HG03439 (cell line): ENCODE measurements around the gene DYRK4.

Source experiments
- ATAC-seq: cut with Tn5 transposase; IDR thresholded peaks from one replicate; pipeline ENCODE4 v1.9.1; 2021; ENCODE audit warnings: mild to moderate bottlenecking, moderate library complexity; ENCODE audit not compliant: unreplicated experiment

DYRK4 gene

DNA sequence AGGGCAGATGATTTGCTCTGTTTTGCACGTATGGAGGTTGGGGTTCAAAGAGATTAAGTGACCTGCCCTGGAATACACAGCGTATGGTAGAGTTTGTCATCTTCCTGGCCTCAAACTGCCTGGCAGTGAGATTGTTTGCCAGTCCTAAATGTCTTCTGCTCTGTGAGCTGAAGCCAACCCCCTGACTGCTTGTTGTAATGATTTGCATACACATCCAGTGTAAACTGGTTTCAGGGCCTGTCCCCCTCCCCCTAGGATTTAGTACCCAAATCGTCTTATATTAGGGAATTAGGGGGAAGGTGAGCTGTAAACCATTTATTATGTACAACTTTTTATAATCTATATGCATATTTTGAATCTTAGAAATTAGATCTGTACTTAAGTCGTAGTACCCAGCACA, 48.5 kb downstream of the DYRK4 start:
- ATAC-seq = no peak

DNA sequence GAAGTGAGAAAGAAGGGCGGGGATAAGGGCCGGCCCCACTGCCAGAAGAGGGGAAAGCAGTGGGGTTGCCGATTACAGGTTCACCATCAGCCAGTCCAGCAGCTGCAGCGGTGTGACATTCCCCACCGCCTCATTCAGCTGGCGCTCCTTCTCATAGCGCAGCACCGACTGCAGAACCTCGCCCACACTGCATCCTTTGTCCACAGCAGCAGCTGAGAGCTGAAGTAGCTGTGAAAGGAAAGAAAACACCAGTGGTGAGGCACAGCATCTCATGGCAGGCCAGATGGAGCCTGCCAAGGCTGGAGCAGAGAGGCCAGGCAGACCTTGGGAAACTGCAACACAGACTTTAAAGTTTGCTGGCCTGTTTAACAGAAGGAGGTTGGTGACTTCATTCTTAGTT, 53.7 kb downstream of the DYRK4 start:
- ATAC-seq = no peak

DNA sequence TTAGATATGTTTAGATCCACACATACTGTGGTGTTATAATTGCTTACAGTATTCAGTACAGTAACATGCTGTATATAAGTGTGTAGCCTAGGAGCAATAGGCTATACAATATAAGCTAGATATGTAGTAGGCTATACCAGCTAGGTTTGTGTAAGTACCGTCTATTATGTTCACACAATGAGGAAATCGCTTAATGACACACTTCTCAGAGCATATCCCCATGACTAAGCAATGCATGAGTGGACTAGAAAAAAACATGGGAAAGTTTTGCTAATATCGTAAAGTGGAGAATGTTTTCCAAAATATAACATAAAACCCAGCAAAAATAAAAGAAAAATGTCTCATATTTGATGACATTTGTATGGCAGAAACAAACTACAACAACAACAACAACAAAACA, 59.5 kb downstream of the DYRK4 start:
- no peak for ATAC-seq

DNA sequence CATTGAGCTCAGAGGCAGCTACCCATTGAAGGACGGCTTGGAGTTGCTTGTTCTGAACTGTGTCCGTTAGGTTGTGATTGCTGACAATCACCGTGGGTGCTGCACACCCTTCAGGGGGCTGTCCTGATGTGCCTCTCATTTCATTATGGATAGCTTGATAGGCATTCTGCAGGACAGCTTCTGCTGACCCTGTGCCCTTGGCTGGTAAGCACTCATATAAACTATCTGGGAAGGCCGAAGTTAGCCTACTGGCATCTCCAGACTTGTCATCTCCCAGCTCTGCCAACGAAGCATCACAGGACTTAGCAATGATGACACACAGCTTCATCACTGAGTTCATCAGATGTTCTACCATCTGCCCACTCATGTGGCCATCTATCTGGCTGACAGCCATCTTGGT, 64.5 kb downstream of the DYRK4 start:
- ATAC-seq = no peak

DNA sequence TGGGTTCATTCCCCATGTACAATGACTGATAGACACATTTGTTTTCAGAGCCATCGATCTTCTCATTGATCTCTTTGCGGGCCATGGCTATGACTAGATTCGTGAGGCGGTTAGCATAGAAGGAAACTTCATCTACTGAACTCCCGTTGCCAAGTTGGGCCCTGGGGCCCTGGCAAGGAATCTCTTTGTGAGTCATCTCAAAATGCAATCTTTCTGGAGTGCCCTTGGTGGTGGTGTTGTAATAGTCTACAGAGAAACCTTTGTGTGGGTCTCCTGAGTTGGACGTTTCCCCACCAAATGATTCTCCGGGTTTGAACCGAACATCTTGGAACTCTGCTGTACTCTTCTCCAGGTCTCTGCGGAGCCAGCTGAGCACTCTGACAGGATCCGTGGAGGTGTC, 66.4 kb downstream of the DYRK4 start:
- ATAC-seq = no peak

DNA sequence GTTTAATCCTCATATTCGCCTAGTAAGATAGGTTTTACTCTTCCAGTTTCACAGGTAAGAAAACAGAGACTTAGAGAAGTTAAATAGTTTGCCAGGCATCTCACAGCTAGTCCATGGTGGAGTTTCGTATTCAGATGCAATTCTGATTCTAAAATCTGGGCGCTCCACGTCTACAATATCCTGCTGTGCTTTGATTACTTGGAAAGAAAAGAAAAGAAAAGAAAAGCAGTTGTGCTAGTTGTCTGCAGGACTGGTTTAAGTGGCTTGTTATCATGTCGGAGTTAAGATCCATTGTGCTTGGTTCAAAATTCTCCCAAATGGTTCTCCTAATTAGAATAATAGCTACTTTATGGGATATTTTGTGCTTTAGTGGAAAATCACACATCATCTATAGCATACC, 68.3 kb downstream of the DYRK4 start:
- no peak for ATAC-seq

DNA sequence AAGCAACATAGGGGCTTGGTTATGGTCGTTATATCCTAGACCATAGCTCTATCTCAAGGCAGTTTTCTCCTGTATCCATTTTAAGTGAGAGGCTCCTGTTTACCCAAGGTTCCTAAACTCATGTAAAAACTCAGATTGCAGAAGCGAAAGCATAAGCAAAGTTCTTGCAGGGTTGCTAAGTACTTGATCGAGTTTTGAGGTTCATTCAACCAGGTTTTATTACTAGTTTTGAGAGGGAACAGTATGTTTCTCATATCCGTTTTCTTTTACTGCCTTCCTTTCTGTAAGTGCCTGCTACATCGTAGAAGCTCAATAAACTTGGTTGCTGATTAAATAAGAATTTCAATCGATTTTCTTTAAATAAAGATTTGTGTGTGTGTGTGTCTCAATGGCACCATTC, 81.7 kb downstream of the DYRK4 start:
- ATAC-seq = no peak

DNA sequence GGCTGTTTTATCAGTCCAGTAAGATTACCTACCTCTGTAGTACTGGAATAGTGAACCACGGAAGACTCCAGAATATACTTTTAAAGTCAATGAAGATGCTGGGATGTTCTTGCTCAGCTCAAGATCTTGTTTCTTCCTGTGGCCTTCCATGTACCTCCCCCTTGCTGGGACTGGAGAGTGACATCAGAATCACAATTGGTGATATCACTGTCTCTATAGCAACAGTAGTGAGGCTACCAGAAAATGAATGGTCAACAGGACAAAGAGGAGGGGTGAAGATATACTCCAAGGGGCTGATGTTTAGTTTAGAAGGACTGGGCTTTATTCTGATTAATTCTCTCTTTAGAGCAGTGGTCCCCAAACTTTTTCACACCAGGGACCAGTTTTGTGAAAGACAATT, 83.0 kb downstream of the DYRK4 start:
- no peak for ATAC-seq

DNA sequence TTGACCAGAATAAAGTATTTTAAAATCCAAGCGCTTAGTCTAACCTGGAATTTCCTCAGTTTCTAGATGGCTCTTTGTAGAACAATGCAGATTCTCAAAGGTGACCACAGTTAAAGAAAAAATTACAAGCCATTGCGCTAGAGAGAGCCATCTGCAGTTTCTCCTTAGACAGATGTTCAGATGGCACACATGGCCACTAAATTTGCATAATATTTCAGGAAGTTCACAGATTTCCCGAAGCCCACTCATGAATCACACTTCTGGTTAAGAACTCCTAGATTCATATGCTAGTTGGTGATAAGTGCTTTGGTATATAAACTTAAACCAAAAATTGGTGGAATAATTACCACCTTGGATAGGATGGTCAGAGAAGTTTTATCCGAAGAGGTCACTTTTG, 86.1 kb downstream of the DYRK4 start:
- ATAC-seq = no peak

DNA sequence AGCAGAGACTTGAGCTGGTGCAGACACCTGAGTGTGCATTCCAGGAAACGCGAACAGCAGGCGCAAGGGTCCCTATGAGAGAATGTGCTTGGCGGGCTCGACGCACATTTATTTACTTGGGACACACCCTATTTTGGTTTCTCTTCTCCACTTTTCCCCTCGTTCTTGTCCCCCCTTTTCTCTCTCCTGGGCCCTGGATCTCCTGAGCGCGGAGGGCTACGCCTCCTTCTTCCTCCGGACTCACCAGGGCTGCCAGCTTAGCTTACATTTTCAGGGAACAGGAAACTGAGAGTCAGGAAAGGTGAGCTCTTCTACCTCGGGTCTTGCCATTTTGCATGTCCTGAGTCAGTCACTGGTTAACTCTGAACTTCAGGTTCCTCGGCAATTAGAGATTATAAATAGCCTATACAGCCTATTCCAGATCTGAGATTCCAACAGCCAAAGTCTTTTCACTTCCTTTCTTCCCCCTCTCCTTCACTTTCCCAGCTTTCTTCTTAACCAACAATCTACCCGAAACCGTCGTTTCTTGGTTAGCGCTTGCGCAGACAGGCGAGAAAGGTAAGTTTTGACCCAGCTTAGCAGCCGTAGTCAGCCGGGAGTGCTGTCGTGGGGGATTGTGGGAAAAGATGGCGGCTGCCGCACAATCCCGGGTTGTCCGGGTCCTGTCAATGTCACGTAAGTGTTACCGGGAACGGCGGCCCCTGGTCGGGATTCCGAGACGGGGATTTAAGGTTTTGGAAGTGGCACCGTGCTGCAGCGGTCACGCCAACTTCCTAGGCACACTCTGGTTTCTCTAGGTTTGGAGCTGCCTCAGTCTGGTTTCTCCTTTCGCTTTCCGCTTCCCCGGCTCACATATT, 86.7 kb downstream of the DYRK4 start, which contains the start of the genes AKAP3 and NDUFA9:
Gene AKAP3, minus strand, starts transcription at position 551 of the 857 bp plus-strand sequence. CDS start 10,855 bp downstream, outside the sequence.
Gene NDUFA9, plus strand, starts transcription at position 614 of the 857 bp plus-strand sequence. Its CDS starts 13 bp downstream, at position 627.
- ATAC-seq = peak; percentile 70

DNA sequence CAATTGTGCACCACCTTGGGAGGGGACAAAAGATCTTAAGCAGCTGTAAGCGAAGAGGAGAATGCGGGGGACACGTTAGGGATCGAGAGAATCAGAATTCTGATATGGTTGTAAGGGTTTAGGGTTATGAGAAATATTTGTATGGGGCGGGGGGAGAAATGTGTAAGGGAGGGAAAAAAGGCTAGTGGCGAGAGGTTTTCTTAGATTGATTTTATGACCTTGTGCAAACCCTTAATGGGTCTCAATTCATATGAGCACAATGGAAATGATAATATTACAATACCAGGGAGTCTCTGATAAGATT, 87.3 kb downstream of the DYRK4 start:
- ATAC-seq = no peak

DNA sequence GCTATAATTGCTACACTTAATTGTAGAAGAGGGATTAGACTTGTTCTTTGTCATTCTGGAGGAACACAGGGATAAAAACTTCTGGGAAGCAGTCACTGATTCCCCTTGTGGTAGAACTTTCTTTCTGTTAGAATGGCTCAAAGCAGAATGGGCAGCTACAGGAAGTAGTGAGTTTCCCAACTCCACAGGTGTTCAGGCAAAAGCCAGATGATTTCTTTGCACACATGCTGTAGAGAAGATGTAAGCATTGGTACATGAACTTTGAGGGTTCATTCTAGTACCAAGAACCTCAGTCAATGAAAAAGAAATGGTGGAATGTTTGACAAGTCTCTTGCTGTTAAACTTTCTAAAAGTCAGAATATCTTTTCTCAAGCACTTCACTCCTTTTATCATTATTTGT, 91.2 kb downstream of the DYRK4 start:
- ATAC-seq = no peak

DNA sequence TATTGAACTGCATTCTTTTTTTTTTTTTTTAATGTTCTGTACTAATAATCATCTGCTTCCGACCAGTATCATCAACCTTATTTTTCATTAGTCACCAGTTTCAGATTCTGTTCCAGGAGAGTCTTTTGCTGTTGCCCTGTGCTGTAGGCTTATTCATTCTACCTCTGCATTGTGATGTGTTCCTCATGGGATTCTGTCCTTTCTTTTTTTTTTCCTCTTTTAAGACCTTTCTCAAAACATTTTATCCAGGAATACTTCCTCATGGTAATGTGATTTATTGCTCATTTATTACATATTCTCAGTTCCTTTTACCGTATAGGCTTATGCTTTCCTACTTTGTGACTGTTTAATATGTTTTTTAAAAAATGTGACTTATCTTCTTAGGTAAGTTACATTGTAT, 91.7 kb downstream of the DYRK4 start:
- no peak for ATAC-seq
